HepG2 (cell line): ENCODE results near the gene KMT2D. TPM values are rescaled to one million over a fixed set of nuclear protein-coding genes. Genes with fewer than 3 reads are reported as not detected.

ENCODE experiments used
- HIVEP1 ChIP-seq: sonication (generic); formaldehyde crosslinking; IDR thresholded peaks from 2 replicates; pipeline ENCODE4 v1.4.0; 2020; ENCODE audit warnings: mild to moderate bottlenecking, missing genetic modification reagents
- KAT7 ChIP-seq: IDR thresholded peaks from 2 replicates; pipeline ENCODE4 v1.6.1; 2018; ENCODE audit warnings: borderline replicate concordance, missing compliant biosample characterization
- MED13 ChIP-seq: sonication (generic); formaldehyde crosslinking; IDR thresholded peaks from 2 replicates; pipeline ENCODE4 v1.5.0; 2020; ENCODE audit warnings: missing genetic modification reagents
- SNAPC2 ChIP-seq: sonication (generic); formaldehyde crosslinking; IDR thresholded peaks from 2 replicates; pipeline ENCODE4 v1.8.1; 2022; ENCODE audit warnings: mild to moderate bottlenecking, missing genetic modification reagents
- SOX13 ChIP-seq, 3 experiments: fragments of 450-650 bp in 1 of 3; sonication (generic) in 1 of 3; formaldehyde crosslinking in 1 of 3; IDR thresholded peaks in 2 of 3; conservative IDR thresholded peaks in 1 of 3; 2 replicates each; pipeline versions ENCODE4 v1.5.0 to v1.6.1; 2016 to 2020; ENCODE audit warnings: antibody characterized with exemption in 1 of 3, mild to moderate bottlenecking in 1 of 3, missing compliant biosample characterization in 1 of 3, missing genetic modification reagents in 1 of 3, moderate library complexity in 1 of 3
- SP4 ChIP-seq: sonication (generic); formaldehyde crosslinking; IDR thresholded peaks from 2 replicates; pipeline ENCODE4 v1.8.1; 2023; ENCODE audit warnings: mild to moderate bottlenecking, missing genetic modification reagents
- TSC22D2 ChIP-seq: sonication (generic); formaldehyde crosslinking; IDR thresholded peaks from 2 replicates; pipeline ENCODE4 v1.5.1; 2020; ENCODE audit warnings: missing genetic modification reagents, mild to moderate bottlenecking, borderline replicate concordance
- ZFP62 ChIP-seq: sonication (generic); formaldehyde crosslinking; IDR thresholded peaks from 2 replicates; pipeline ENCODE4 v1.4.0; 2020; ENCODE audit warnings: missing genetic modification reagents
- ZNF367 ChIP-seq: sonication (generic); formaldehyde crosslinking; IDR thresholded peaks from 2 replicates; pipeline ENCODE4 v1.4.0; 2020; ENCODE audit warnings: missing genetic modification reagents, borderline replicate concordance
- ZNF547 ChIP-seq: sonication (generic); formaldehyde crosslinking; IDR thresholded peaks from 2 replicates; pipeline ENCODE4 v1.5.1; 2020; ENCODE audit warnings: mild to moderate bottlenecking, missing genetic modification reagents
- ZNF749 ChIP-seq: sonication (generic); formaldehyde crosslinking; IDR thresholded peaks from 2 replicates; pipeline ENCODE4 v1.8.0; 2022; ENCODE audit warnings: mild to moderate bottlenecking, missing genetic modification reagents, moderate library complexity, borderline replicate concordance
- ZNF781 ChIP-seq: sonication (generic); formaldehyde crosslinking; IDR thresholded peaks from 2 replicates; pipeline ENCODE4 v1.5.1; 2020; ENCODE audit warnings: borderline replicate concordance, mild to moderate bottlenecking, missing genetic modification reagents; ENCODE audit errors: not compliant biosample characterization
- ZNF883 ChIP-seq: sonication (generic); formaldehyde crosslinking; IDR thresholded peaks from 2 replicates; pipeline ENCODE4 v1.5.1; 2020; ENCODE audit warnings: mild to moderate bottlenecking, missing genetic modification reagents; ENCODE audit errors: not compliant biosample characterization
- polyA plus RNA-seq, 8 experiments: library from polyadenylated mRNA; depleted of rRNA in 3 of 8; stranded (reverse) in 7 of 8; unstranded in 1 of 8; fragments of >200 nt; fragmentation: Illumina TruSeq in 4 of 8; extraction: Trizol in 4 of 8; gene quantifications; 2 replicates each; pipeline versions ENCODE4 v1.2.1 to v1.2.3, GENCODE V29; 2011 to 2016; ENCODE audit warnings: low read depth in 4 of 8, missing spikeins in 1 of 8, mixed read lengths in 1 of 8; ENCODE audit not compliant: insufficient read depth in 1 of 8
- total RNA-seq, 5 experiments: library from RNA; depleted of rRNA; stranded (reverse); fragments of >200 nt; fragmentation: Illumina TruSeq; extraction: Trizol; gene quantifications; 2 replicates each; pipeline ENCODE4 v1.2.3, GENCODE V29; 2016; ENCODE audit warnings: low read depth in 1 of 5
- TF ChIP-seq, protein P1 (sequence below): sonication (generic); formaldehyde crosslinking; IDR thresholded peaks from 2 replicates; pipeline ENCODE4 v1.4.0; 2020; ENCODE audit warnings: missing genetic modification reagents, borderline replicate concordance
- TF ChIP-seq, protein P2 (sequence below): sonication (generic); formaldehyde crosslinking; IDR thresholded peaks from 2 replicates; pipeline ENCODE4 v1.4.0; 2020; ENCODE audit warnings: missing genetic modification reagents, borderline replicate concordance
- TF ChIP-seq, protein P3 (sequence below): sonication (generic); formaldehyde crosslinking; IDR thresholded peaks from 2 replicates; pipeline ENCODE4 v1.4.0; 2020; ENCODE audit warnings: low read depth, missing genetic modification reagents
- TF ChIP-seq, protein P4 (sequence below): sonication (generic); formaldehyde crosslinking; IDR thresholded peaks from 2 replicates; pipeline ENCODE4 v1.4.0; 2020; ENCODE audit warnings: missing genetic modification reagents; ENCODE audit errors: not compliant biosample characterization

KMT2D gene
- total and polyA plus RNA-seq, 2 of the 13 experiments (the other 11 are each of a cell fraction or from before 2014, with no cell fraction given), result 8.1 to 10.4 TPM

DNA sequence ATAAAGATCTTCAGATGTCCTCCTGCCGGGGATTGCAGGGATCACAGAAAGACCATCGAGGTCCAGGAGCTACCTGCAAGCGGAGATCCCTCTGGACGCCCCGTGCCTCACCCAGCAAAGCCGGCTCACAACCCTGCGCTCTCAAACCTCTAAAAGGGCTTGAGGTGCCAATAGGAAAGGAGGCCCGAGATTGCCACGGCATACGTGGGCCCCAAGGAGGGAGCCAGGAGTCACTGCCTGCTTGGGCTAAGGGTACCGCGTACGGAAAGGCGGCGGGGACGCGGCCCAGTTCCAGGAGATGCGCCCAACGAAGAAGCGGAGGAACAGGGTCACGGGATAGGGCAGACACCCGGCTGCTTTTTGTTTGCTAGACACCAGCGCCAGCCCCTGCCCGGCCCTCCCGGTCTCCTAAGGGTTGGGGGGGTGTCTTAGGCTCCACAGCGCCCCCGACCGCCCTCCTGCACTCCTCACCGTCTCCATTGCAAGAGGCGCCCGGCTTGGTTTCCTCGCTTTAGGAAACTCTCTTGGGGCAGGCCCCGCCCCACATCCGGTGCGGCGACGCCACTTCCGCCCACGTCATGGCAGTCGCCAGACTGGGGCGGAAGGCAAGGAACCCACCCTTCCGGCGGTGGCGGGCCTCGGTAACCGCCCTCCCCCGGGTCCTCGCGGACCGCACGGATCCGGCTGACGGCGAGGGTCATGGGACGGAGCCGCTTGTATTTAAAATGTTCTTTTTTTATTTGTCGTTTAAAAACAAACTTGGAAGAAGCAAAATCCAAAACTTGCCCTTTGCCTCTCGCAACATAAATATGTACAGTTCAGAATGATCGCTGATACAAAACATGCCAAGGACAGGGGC is 42.1 kb downstream of the KMT2D start, which contains the start of gene PRKAG1 (continued):
- TF ChIP-seq ZNF883, result no peak
- TF ChIP-seq ZNF547 (CRISPR knock-in tag), result no peak
- TF ChIP-seq ZNF367 (CRISPR knock-in tag), result no peak; the same call in 1 of the 2 replicates
- peak; percentile 81 for TF ChIP-seq SP4 (CRISPR knock-in tag)
- TF ChIP-seq TSC22D2 (CRISPR knock-in tag), result peak; percentile 62; the same call in 1 of the 2 replicates
- TF ChIP-seq SNAPC2, result no peak
- TF ChIP-seq, protein P1, sequence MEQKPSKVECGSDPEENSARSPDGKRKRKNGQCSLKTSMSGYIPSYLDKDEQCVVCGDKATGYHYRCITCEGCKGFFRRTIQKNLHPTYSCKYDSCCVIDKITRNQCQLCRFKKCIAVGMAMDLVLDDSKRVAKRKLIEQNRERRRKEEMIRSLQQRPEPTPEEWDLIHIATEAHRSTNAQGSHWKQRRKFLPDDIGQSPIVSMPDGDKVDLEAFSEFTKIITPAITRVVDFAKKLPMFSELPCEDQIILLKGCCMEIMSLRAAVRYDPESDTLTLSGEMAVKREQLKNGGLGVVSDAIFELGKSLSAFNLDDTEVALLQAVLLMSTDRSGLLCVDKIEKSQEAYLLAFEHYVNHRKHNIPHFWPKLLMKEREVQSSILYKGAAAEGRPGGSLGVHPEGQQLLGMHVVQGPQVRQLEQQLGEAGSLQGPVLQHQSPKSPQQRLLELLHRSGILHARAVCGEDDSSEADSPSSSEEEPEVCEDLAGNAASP (CRISPR knock-in tag), result no peak; the same call in 1 of the 2 replicates
- no peak for TF ChIP-seq ZNF781 (CRISPR knock-in tag)
- TF ChIP-seq, protein P2, sequence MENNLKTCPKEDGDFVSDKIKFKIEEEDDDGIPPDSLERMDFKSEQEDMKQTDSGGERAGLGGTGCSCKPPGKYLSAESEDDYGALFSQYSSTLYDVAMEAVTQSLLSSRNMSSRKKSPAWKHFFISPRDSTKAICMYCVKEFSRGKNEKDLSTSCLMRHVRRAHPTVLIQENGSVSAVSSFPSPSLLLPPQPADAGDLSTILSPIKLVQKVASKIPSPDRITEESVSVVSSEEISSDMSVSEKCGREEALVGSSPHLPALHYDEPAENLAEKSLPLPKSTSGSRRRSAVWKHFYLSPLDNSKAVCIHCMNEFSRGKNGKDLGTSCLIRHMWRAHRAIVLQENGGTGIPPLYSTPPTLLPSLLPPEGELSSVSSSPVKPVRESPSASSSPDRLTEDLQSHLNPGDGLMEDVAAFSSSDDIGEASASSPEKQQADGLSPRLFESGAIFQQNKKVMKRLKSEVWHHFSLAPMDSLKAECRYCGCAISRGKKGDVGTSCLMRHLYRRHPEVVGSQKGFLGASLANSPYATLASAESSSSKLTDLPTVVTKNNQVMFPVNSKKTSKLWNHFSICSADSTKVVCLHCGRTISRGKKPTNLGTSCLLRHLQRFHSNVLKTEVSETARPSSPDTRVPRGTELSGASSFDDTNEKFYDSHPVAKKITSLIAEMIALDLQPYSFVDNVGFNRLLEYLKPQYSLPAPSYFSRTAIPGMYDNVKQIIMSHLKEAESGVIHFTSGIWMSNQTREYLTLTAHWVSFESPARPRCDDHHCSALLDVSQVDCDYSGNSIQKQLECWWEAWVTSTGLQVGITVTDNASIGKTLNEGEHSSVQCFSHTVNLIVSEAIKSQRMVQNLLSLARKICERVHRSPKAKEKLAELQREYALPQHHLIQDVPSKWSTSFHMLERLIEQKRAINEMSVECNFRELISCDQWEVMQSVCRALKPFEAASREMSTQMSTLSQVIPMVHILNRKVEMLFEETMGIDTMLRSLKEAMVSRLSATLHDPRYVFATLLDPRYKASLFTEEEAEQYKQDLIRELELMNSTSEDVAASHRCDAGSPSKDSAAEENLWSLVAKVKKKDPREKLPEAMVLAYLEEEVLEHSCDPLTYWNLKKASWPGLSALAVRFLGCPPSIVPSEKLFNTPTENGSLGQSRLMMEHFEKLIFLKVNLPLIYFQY (CRISPR knock-in tag), result peak; percentile 64; the same call in 1 of the 2 replicates
- TF ChIP-seq HIVEP1 (CRISPR knock-in tag), result peak; percentile 62; the same call in 1 of the 2 replicates
- TF ChIP-seq, protein P3, sequence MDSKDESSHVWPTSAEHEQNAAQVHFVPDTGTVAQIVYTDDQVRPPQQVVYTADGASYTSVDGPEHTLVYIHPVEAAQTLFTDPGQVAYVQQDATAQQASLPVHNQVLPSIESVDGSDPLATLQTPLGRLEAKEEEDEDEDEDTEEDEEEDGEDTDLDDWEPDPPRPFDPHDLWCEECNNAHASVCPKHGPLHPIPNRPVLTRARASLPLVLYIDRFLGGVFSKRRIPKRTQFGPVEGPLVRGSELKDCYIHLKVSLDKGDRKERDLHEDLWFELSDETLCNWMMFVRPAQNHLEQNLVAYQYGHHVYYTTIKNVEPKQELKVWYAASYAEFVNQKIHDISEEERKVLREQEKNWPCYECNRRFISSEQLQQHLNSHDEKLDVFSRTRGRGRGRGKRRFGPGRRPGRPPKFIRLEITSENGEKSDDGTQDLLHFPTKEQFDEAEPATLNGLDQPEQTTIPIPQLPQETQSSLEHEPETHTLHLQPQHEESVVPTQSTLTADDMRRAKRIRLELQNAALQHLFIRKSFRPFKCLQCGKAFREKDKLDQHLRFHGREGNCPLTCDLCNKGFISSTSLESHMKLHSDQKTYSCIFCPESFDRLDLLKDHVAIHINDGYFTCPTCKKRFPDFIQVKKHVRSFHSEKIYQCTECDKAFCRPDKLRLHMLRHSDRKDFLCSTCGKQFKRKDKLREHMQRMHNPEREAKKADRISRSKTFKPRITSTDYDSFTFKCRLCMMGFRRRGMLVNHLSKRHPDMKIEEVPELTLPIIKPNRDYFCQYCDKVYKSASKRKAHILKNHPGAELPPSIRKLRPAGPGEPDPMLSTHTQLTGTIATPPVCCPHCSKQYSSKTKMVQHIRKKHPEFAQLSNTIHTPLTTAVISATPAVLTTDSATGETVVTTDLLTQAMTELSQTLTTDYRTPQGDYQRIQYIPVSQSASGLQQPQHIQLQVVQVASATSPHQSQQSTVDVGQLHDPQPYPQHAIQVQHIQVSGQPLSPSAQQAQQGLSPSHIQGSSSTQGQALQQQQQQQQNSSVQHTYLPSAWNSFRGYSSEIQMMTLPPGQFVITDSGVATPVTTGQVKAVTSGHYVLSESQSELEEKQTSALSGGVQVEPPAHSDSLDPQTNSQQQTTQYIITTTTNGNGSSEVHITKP (CRISPR knock-in tag), result peak; percentile 48; the same call in 1 of the 2 replicates
- no peak for TF ChIP-seq ZFP62
- no peak; the same call in 1 of the 2 replicates for TF ChIP-seq ZNF749 (CRISPR knock-in tag)
- TF ChIP-seq KAT7 (CRISPR knock-in tag), result peak; percentile 49; the same call in 1 of the 2 replicates
- no peak for TF ChIP-seq MED13 (CRISPR knock-in tag)
- no peak for TF ChIP-seq SOX13 (IDR thresholded peaks at IDR 0.05)
- 0 out of 4 replicates have a peak, but pooled peaks of 1 of the 2 experiments have one; percentile 12 for TF ChIP-seq SOX13 (CRISPR knock-in tag; conservative IDR thresholded peaks at IDR 0.05 in 1 of 2, IDR thresholded peaks at IDR 0.05 in 1 of 2)
- TF ChIP-seq, protein P4, sequence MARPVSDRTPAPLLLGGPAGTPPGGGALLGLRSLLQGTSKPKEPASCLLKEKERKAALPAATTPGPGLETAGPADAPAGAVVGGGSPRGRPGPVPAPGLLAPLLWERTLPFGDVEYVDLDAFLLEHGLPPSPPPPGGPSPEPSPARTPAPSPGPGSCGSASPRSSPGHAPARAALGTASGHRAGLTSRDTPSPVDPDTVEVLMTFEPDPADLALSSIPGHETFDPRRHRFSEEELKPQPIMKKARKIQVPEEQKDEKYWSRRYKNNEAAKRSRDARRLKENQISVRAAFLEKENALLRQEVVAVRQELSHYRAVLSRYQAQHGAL (CRISPR knock-in tag), result no peak
